Measurements from ENCODE around the gene RANBP3.
A peak's percentile ranks its signal among the peaks of the same experiment; 100 is the strongest.

DNA sequence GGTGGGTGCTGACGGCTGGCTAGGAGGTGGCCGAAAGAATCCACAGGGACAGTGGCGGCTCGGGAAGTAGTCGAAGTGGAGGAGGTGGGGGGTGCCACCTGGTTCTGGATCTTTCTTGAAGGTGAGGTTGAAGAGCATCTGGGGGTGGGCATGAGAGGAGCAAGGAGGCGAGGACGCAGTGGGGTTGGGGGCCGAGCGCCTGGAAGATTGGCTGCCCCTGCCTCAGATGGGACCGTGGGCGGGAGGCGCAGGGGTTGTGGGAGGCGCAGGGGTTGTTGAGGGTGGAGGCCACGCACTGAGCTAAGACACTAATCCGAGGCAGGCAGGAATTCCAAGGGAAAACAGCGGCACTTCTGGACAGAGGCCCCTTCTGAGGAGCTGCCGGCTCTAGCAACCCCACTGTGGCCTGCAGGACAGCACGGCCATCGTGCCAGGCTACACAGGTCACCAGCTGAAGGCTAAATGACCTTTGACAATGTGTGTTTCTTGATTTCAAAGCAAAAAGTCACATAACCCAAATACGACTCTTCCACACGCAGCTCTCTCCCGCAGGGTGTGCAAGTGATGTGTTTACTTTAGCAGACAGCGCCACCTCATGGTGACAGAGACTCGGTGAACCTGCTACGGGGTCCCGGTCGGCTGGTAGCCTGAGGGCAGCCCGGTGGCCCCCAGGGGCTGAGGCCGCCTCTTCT lies 44.1 kb upstream of the RANBP3 start:
- peak; percentile 81 for TF ChIP-seq CTCF (IDR thresholded peaks at IDR 0.05)
- no peak for TF ChIP-seq ZFX (IDR thresholded peaks at IDR 0.05; ENCODE audit: borderline replicate concordance)
